GM18499 (cell line): ENCODE measurements around the gene TSPAN18.

Experiments
- ATAC-seq: cut with Tn5 transposase; IDR thresholded peaks from one replicate; pipeline ENCODE4 v1.9.1; 2021; ENCODE audit warnings: moderate number of reproducible peaks; ENCODE audit not compliant: insufficient read depth, unreplicated experiment

Gene TSPAN18

GRCh38 chr11:44946263-44946662 is 219.5 kb downstream of the TSPAN18 start:
- ATAC-seq, result no peak

- no peak for ATAC-seq
Measured at GRCh38 chr11:44947114-44947513, 220.4 kb downstream of the TSPAN18 start.

GRCh38 chr11:44948155-44948554 is 221.4 kb downstream of the TSPAN18 start:
- no peak for ATAC-seq

- ATAC-seq, result no peak
Measured at GRCh38 chr11:44949160-44950030, 222.6 kb downstream of the TSPAN18 start.

- ATAC-seq, result no peak
Measured at GRCh38 chr11:44950031-44950624, 223.4 kb downstream of the TSPAN18 start.

- ATAC-seq, result no peak
Measured at GRCh38 chr11:44950625-44951476, 224.1 kb downstream of the TSPAN18 start, which contains the start of gene TP53I11. TSS of gene TP53I11 (minus strand) at chr11:44950883. CDS start at chr11:44938335, 12,548 bp downstream.

GRCh38 chr11:44952082-44952481 is 225.3 kb downstream of the TSPAN18 start:
- ATAC-seq, result no peak

GRCh38 chr11:44952500-44953260 is 225.9 kb downstream of the TSPAN18 start:
- no peak for ATAC-seq

GRCh38 chr11:44954051-44954906 is 227.5 kb downstream of the TSPAN18 start:
- no peak for ATAC-seq

GRCh38 chr11:44955015-44955738 is 228.4 kb downstream of the TSPAN18 start:
- no peak for ATAC-seq

- ATAC-seq, result no peak
Measured at GRCh38 chr11:44957040-44957515, 230.3 kb downstream of the TSPAN18 start.

GRCh38 chr11:44957776-44958564 is 231.2 kb downstream of the TSPAN18 start:
- ATAC-seq, result no peak

GRCh38 chr11:44959064-44959463 is 232.3 kb downstream of the TSPAN18 start:
- ATAC-seq, result no peak

- ATAC-seq, result no peak
Measured at GRCh38 chr11:44960200-44960845, 233.6 kb downstream of the TSPAN18 start.

GRCh38 chr11:44962464-44962863 is 235.7 kb downstream of the TSPAN18 start:
- no peak for ATAC-seq

- no peak for ATAC-seq
Measured at GRCh38 chr11:44963136-44963535, 236.4 kb downstream of the TSPAN18 start.

GRCh38 chr11:44963948-44964347 is 237.2 kb downstream of the TSPAN18 start:
- ATAC-seq, result no peak
